GM19035 (cell line): Measurements from ENCODE around the gene ZNF22.

ENCODE experiments used
- ATAC-seq: cut with Tn5 transposase; IDR thresholded peaks from one replicate; pipeline ENCODE4 v1.9.1; 2021; ENCODE audit not compliant: unreplicated experiment

The ZNF22 gene

GRCh38 chr10:45000752-45001380 lies at the start of gene ZNF22:
TSS of gene ZNF22 (plus strand) at chr10:45000923. CDS start at chr10:45003369, 2,446 bp downstream.
- ATAC-seq = peak; percentile 74

DNA sequence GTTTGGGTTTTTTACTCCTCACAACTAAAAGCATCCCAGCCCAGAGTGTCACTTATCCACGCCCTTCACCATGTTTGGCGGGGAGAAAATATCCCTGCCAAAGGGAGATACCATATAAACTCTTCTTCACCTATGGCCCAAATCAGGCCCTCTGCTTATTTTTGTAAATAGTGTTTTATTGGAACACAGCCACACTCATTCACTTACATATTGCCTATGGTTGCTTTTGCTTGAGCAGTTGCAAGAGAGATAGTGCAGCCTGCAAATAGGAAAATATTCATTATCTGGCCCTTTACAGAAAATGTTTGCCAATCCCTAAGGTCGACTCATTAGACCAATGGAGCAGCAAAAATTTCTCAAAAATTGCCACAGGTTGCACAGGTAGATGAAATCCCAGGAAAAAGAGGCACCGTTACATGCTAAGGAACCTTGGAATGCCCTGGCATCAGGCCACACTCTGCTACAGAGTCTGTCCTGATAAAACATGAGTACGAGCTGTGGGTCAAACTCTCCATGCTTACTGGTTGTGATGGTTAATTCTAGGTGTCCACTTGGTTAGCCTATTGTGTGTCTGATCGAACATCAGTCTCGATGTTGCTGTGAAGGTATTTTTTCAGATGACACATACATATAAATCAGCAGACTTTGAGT lies 49.0 kb upstream of the ZNF22 start:
- ATAC-seq = no peak

- no peak for ATAC-seq
Measured at GRCh38 chr10:44952779-44953231, 47.9 kb upstream of the ZNF22 start.

- ATAC-seq = no peak
Measured at GRCh38 chr10:44954042-44954441, 46.7 kb upstream of the ZNF22 start.

GRCh38 chr10:44954962-44955361 lies 45.8 kb upstream of the ZNF22 start:
- ATAC-seq = no peak

DNA sequence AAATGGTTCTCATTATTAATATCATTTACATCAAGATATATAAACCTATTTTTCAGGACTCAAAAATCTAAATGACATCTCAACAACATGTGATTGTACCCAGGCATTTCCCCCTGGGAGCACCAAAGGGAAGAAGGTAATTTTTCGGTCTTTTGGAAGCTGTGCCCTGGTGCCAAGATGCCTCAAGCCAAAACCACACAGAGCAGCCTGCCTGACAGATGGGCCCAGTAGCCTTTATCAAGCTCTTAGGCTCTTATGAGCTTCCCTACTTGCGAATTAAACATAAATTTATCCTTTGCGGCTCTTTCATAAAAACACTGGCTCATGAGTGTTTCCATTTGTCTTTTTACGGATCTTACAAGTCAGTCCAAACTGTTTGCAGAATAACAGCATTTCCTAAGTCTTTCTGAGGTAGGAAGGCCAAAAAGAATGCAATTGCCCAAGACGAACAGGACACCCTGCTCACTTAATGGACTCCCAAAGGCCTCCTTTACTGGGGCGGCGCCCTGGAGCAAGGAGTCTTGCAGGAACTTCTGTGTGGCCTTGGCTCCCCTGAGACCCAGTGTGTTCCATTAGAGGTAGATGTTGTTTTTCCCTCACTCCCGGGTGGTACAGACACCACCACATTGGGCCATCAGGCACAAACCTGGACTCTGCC lies 45.2 kb upstream of the ZNF22 start:
- ATAC-seq = no peak

GRCh38 chr10:44956226-44956625 lies 44.5 kb upstream of the ZNF22 start:
- ATAC-seq = no peak

GRCh38 chr10:44956717-44957706 lies 43.7 kb upstream of the ZNF22 start:
- ATAC-seq = no peak

- ATAC-seq = no peak
Measured at GRCh38 chr10:44958196-44958897, 42.4 kb upstream of the ZNF22 start.

DNA sequence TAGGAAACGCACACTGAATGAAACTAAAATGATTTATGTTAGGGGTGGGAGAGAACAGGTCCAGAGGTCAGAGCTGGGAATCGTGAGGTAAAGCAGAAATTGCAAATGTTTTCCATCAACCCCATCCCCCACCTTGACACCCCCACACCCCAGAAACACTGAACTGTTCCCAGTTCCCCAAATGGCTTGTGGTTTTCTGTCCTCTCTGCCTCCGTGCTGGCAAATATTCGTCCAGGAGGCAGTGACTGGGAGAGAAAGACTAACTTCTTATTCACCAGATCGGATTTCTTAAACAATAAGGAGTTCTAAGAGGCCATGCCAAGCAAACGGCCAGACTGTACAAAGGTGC lies 41.9 kb upstream of the ZNF22 start:
- no peak for ATAC-seq

- ATAC-seq = peak; percentile 99
Measured at GRCh38 chr10:44959247-44960087, 41.3 kb upstream of the ZNF22 start, which contains the start of gene RASSF4. TSS of gene RASSF4 (plus strand) at chr10:44959802. CDS start at chr10:44970203, 10,401 bp downstream.

DNA sequence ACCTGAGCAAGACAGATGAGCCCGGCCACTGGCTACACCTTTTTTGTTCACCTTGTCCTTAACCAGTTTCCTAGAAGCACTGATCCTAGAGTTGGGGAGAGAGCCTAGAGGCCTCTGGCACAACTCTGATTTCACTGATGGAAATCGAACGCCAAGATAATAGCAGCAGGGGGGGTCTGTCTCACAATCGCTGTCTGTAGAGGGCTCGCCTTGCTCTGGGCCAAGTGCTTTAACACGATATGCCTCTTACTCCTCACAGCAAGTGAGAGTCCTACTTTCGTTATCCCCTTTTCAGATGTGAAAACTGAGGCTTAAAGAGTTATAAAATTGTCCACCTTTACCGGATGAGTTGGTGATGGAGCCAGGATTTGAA lies 40.6 kb upstream of the ZNF22 start:
- no peak for ATAC-seq

GRCh38 chr10:44960482-44961229 lies 40.1 kb upstream of the ZNF22 start:
- no peak for ATAC-seq

- no peak for ATAC-seq
Measured at GRCh38 chr10:44961230-44961571, 39.5 kb upstream of the ZNF22 start.

DNA sequence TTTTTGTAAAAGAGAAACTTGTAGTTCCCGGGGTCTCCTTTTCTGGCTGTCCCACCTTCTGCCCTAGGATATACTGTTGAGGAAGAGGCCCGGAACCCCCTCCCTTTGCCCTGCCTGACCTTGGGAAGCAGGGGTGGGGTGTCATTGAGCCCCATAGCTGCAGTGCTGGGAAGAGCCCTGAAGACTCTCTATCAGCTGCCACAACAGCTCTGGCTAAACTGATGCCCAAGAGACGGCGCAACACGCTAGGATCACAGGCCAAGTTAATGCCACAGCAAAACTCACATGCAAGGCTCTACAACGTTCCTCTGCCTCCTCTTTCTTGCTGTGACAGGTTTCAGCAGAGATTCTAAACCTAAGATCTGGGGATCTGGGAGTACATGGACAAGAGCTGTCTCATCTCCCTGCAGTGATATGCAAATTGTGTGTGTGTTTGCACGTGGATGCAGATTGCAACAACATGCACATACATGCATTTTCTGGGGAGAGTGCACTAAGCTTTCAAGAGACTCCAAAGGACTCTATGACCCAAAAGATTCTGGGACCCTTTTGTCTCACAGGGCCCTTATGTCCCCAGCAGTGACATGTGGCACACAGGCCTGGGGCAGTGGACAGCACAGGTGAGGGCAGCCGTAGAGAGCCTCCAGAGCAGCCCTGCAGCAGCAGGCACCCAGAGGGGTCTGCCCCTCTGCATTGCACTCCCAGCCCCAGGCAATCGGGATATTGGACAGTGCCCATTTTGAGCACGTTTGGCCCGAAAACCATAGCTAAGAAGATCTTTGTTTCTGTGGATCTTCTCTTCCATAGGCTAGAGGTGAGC lies 38.6 kb upstream of the ZNF22 start:
- no peak for ATAC-seq

DNA sequence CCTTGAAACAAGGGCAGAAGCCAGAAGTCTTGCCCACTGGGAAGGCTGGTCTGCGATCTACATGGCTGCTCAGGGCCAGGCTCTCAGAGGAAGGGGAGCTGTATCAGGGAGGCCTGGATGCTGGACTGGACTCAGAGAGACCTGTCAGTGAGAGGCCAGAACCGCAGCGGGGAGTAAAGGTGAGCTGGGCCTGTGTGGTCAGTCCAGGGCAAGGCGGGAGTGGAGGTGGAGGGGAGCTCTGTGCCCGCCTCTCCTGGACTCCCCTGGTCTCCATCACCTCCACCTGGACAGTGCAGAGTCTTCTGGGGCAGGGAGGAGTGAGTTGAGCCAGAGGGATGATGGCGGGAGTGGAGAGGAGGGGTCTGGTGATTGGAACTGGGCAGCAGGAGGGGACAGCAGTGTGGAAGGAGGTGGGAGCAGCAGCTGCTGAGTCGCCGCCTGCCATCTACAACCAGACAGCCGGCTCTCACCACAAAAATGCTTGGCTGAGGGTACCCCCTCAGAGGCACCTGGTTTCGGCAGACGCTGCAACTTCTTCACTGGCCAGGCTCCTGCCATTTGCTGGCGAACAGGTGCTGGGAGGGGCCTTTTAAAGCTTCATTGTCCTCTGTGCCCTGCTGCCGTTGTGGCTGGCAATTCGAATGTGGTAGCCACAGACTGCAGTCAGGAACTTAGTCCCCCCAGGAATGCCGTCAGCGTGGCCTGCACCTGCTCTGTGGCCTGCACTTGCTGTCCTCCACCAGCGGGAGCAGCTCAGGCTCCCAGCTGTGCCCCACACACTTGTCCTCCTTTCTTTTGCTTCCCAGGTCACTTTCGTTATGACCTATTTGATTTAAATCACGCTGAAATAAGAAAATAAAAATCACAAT lies 37.6 kb upstream of the ZNF22 start:
- no peak for ATAC-seq
